Lung (tissue), 12 donors: Measurements from ENCODE around the gene RASD1. TPM values are rescaled to one million over a fixed set of nuclear protein-coding genes. Genes with fewer than 3 reads are reported as not detected.

ENCODE experiments used
- ATAC-seq: fragments of 200-7000 bp; cut with Tn5 transposase; one replicate; pipeline ENCODE4 v1.9.1; 2020; ENCODE audit warnings: moderate number of reproducible peaks; ENCODE audit not compliant: insufficient read depth, low FRiP score
- DNase-seq, 3 donors: peaks; one replicate each; pipeline ENCODE4 v3.0.0-alpha.2; 2013 to 2017
- H3K27ac ChIP-seq, 2 donors: one replicate each; pipeline ENCODE4 v1.5.1; 2013; ENCODE audit warnings: mild to moderate bottlenecking in 2 of 2, moderate library complexity in 2 of 2, control low read depth in 1 of 2, inconsistent platforms in 1 of 2, low read depth in 1 of 2, low read length in 1 of 2
- H3K27me3 ChIP-seq, 3 donors: one replicate each; pipeline ENCODE4 v1.5.1; 2013; ENCODE audit warnings: low read length in 2 of 3; ENCODE audit not compliant: control insufficient read depth in 3 of 3, insufficient read depth in 3 of 3
- H3K36me3 ChIP-seq, 4 donors: one replicate each; pipeline ENCODE4 v1.5.1; 2013; ENCODE audit warnings: low read length in 4 of 4, mild to moderate bottlenecking in 1 of 4, moderate library complexity in 1 of 4; ENCODE audit not compliant: control insufficient read depth in 4 of 4, insufficient read depth in 4 of 4
- H3K4me1 ChIP-seq, 5 donors: one replicate each; pipeline ENCODE4 v1.5.1; 2013; ENCODE audit warnings: low read length in 5 of 5, mild to moderate bottlenecking in 2 of 5, moderate library complexity in 1 of 5; ENCODE audit not compliant: control insufficient read depth in 5 of 5, insufficient read depth in 5 of 5
- H3K4me3 ChIP-seq: one replicate; pipeline ENCODE4 v1.5.1; 2013; ENCODE audit warnings: mild to moderate bottlenecking, control low read depth, moderate library complexity
- H3K9ac ChIP-seq, 2 donors: one replicate each; pipeline ENCODE4 v1.5.1; 2013; ENCODE audit warnings: low read length in 2 of 2, control low read depth in 1 of 2; ENCODE audit not compliant: insufficient read depth in 1 of 2
- H3K9me3 ChIP-seq, 4 donors: one replicate each; pipeline ENCODE4 v1.5.1; 2013; ENCODE audit warnings: low read length in 3 of 4, mild to moderate bottlenecking in 1 of 4, moderate library complexity in 1 of 4; ENCODE audit not compliant: control insufficient read depth in 4 of 4, insufficient read depth in 3 of 4
- WGBS, 2 donors: extraction: QIAGEN DNeasy Blood & Tissue Kit; methylation state at CpG; one replicate each; pipeline ENCODE4 v1.1.7; 2013; 5-methylcytosine and 5-hydroxymethylcytosine counted together
- polyA plus RNA-seq, 2 donors: library from polyadenylated mRNA; stranded (reverse); fragments of 200-250 nt; gene quantifications; one replicate each; pipeline ENCODE4 v1.2.1, GENCODE V29; 2013
- total RNA-seq, 2 donors: library from RNA; depleted of rRNA in 1 of 2; stranded (reverse); fragments of >200 nt in 1 of 2; gene quantifications; one replicate each; pipeline ENCODE4 v1.2.1, GENCODE V29; 2014 to 2021
- TF ChIP-seq, protein P1 (sequence below): IDR thresholded peaks from 2 replicates; pipeline ENCODE4 v1.5.1; 2012; ENCODE audit warnings: mild to moderate bottlenecking; ENCODE audit errors: control extremely low read depth, extremely low read depth
- donor health status: control.
- donor health status: control.
- donor health status: Bipolar disorder and iron deficiency.
- donor health status: healthy.
- donor health status: DM: yes; HTN: yes; CAD: no.

Gene RASD1
- total and polyA plus RNA-seq, 4 donors: 3.8 to 53.8 (median 12.4) TPM

DNA sequence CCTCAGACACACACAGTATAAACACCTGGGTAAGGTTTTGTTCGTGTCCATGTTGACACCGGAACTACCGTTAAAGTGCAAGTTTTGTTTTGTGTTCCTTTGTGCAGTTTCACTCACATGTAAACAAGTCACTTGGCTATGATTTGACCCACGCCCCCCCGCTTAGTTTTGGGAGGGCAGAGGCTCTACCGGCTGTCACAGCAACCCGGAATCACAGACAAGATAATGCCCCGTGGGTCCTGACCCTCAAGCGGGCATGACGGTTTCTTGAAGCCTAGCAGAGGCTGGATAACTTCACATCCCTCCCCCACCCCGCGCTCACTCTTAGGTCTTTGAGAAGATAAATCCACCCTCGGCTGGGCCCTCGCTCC lies 1.7 kb downstream of the RASD1 start:
- Histone ChIP-seq H3K4me3 (peak overlapping the region; percentile 10), H3K27ac (no peak overlapping the region), H3K4me1 (peaks cover 0 to 9% (median 0%) of the 10 kb centered on the region in 5 donors), H3K27me3 (peaks cover 0 to 6% (median 0%) of the 10 kb centered on the region in 3 donors), H3K9me3 (no peaks in the 10 kb centered on the region), H3K36me3 (peaks cover 5 to 23% (median 10%) of the 10 kb centered on the region in 4 donors), H3K9ac (no peak overlapping the region)
- TF ChIP-seq, protein P1, sequence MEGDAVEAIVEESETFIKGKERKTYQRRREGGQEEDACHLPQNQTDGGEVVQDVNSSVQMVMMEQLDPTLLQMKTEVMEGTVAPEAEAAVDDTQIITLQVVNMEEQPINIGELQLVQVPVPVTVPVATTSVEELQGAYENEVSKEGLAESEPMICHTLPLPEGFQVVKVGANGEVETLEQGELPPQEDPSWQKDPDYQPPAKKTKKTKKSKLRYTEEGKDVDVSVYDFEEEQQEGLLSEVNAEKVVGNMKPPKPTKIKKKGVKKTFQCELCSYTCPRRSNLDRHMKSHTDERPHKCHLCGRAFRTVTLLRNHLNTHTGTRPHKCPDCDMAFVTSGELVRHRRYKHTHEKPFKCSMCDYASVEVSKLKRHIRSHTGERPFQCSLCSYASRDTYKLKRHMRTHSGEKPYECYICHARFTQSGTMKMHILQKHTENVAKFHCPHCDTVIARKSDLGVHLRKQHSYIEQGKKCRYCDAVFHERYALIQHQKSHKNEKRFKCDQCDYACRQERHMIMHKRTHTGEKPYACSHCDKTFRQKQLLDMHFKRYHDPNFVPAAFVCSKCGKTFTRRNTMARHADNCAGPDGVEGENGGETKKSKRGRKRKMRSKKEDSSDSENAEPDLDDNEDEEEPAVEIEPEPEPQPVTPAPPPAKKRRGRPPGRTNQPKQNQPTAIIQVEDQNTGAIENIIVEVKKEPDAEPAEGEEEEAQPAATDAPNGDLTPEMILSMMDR: no peak
- no peak for ATAC-seq
- 43 to 59% methylated on average over 14 of the region's 14 CpGs for WGBS, 2 donors
- no peak for DNase-seq

- peaks cover 0 to 9% (median 0%) of the 10 kb centered on the region in 5 donors for H3K4me1 ChIP-seq
- peak overlapping the region in 1 of 2 donors; percentile 57 for H3K27ac ChIP-seq
- H3K4me3 ChIP-seq: no peak overlapping the region
- DNase-seq (peak in 1 of 3 donors; percentile 10), ATAC-seq (no peak)
- peaks cover 5 to 24% (median 10%) of the 10 kb centered on the region in 4 donors for H3K36me3 ChIP-seq
- 84 to 88% methylated on average over 5 of the region's 5 CpGs for WGBS, 2 donors
- TF ChIP-seq, protein P1: no peak
- H3K9ac ChIP-seq: no peak overlapping the region
- H3K27me3 ChIP-seq: peaks cover 0 to 6% (median 0%) of the 10 kb centered on the region in 3 donors
- H3K9me3 ChIP-seq: no peaks in the 10 kb centered on the region
Observed at GRCh38 chr17:17493986-17494466, 2.2 kb downstream of the RASD1 start.

DNA sequence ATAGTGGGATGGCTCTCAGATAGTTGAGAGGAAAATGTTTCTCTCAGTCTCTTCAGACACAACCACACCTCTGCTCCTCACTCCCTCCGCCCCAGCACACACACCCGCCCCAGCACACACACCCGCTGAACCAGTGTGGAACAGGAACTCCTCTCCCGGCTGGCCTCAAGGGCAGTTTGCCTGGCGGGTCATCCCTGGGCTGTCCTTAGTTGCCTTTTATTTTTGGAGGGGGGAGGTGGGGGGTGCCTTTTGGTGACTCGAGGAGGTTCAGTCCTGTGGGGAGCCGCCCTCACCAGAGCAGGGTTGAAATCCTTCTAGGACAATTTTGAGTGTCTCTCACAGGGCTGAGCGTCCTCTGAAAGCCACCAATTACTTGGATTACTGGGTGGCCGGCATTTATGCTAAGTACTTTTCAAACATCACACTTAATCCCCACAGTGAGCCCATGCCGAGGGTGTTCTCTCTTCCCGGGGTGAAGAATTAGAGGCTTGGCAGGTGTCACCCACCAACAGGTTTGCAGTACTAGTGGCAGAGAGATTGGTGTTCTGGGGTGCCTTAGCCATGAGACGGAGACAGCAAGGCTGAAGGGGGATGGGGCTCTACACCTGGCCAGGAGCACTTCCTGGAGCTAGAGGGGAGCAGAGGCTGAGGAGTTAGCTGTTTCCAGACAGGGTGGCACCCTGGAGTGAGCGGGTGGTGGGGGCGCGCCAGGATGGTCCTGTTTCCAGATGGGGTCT lies 2.8 kb downstream of the RASD1 start:
- Histone ChIP-seq H3K27me3 (peaks cover 0 to 6% (median 0%) of the 10 kb centered on the region in 3 donors), H3K36me3 (peaks cover 5 to 27% (median 10%) of the 10 kb centered on the region in 4 donors), H3K4me3 (no peak overlapping the region), H3K9ac (no peak overlapping the region), H3K9me3 (no peaks in the 10 kb centered on the region), H3K4me1 (peaks cover 0 to 9% (median 0%) of the 10 kb centered on the region in 5 donors), H3K27ac (peak overlapping the region in 1 of 2 donors; percentile 57)
- ATAC-seq: no peak
- TF ChIP-seq, protein P1: no peak
- 78 to 81% methylated on average over 15 of the region's 15 CpGs for WGBS, 2 donors
- no peak for DNase-seq
